HEK293 (cell line): Measurements from ENCODE around the gene SLC3A2.

ENCODE experiments used
- CTCF ChIA-PET: fragments of 350-600 bp; formaldehyde crosslinking; extraction: SDS; loops from one replicate; lab custom pipeline; 2021; ENCODE audit warnings: antibody characterized with exemption; lab: Yijun Ruan, JAX
- POLR2A ChIA-PET: fragments of 300-600 bp; formaldehyde crosslinking; extraction: SDS; loops from one replicate; lab custom pipeline; 2020; ENCODE audit warnings: antibody characterized with exemption, inconsistent platforms; lab: Yijun Ruan, JAX
- H3K27ac ChIP-seq: fragments of 200-500 bp; sonication (Bioruptor generic); 2 replicates; pipeline ENCODE4 v1.5.1; 2014; ENCODE audit warnings: low read depth, low read length, control low read depth, inconsistent platforms; ENCODE audit errors: extremely low read depth
- H3K36me3 ChIP-seq, 2 experiments: fragments of 200-500 bp in 1 of 2; sonication (Bioruptor generic) in 1 of 2; 1 replicate in 1 of 2; 2 replicates in 1 of 2; pipeline ENCODE4 v1.5.1; 2014 to 2017; ENCODE audit warnings: inconsistent platforms in 2 of 2, low read length in 2 of 2; ENCODE audit not compliant: control insufficient read depth in 2 of 2, insufficient read depth in 1 of 2
- H3K4me1 ChIP-seq: fragments of 200-500 bp; sonication (Bioruptor generic); 2 replicates; pipeline ENCODE4 v1.5.1; 2014; ENCODE audit warnings: mild to moderate bottlenecking, low read length, inconsistent platforms; ENCODE audit not compliant: control insufficient read depth, insufficient read depth
- H3K4me3 ChIP-seq: 2 replicates; pipeline ENCODE4 v1.5.1; 2011; ENCODE audit warnings: low read depth, mild to moderate bottlenecking, control low read depth, low read length, moderate library complexity
- H3K9me3 ChIP-seq: fragments of 200-500 bp; sonication (Bioruptor generic); 2 replicates; pipeline ENCODE4 v1.5.1; 2014; ENCODE audit warnings: low read depth, low read length, inconsistent platforms; ENCODE audit not compliant: control insufficient read depth, insufficient read depth
- EGR2 ChIP-seq: fragments of 450-650 bp; formaldehyde crosslinking; IDR thresholded peaks from 2 replicates; pipeline ENCODE4 v1.5.1; 2016; ENCODE audit warnings: low read depth, missing biosample characterization, missing genetic modification characterization
- GLI2 ChIP-seq: fragments of 450-650 bp; formaldehyde crosslinking; IDR thresholded peaks from 2 replicates; pipeline ENCODE4; 2017; ENCODE audit warnings: missing biosample characterization, missing genetic modification characterization, low read depth, borderline replicate concordance
- HOXC10 ChIP-seq: sonication (generic); formaldehyde crosslinking; IDR thresholded peaks from 2 replicates; pipeline ENCODE4 v1.8.1; 2023; ENCODE audit warnings: mild to moderate bottlenecking, missing genetic modification reagents
- SCRT1 ChIP-seq: fragments of 450-650 bp; formaldehyde crosslinking; IDR thresholded peaks from 2 replicates; pipeline ENCODE4 v1.5.1; 2016; ENCODE audit warnings: missing biosample characterization, missing genetic modification characterization, borderline replicate concordance
- ZBTB17 ChIP-seq: fragments of 450-650 bp; formaldehyde crosslinking; IDR thresholded peaks from 2 replicates; pipeline ENCODE4 v1.5.1; 2016; ENCODE audit warnings: missing biosample characterization, missing genetic modification characterization
- ZBTB20 ChIP-seq: fragments of 450-650 bp; formaldehyde crosslinking; IDR thresholded peaks from 2 replicates; pipeline ENCODE4 v1.5.1; 2016; ENCODE audit warnings: missing biosample characterization, missing genetic modification characterization
- ZFHX2 ChIP-seq: fragments of 450-650 bp; formaldehyde crosslinking; conservative IDR thresholded peaks from 2 replicates; pipeline ENCODE4 v1.5.1; 2016; ENCODE audit warnings: missing biosample characterization, missing genetic modification characterization
- ZNF10 ChIP-seq: fragments of 450-650 bp; formaldehyde crosslinking; IDR thresholded peaks from 2 replicates; pipeline ENCODE4 v1.5.1; 2017; ENCODE audit warnings: missing biosample characterization, missing genetic modification characterization
- ZNF112 ChIP-seq: fragments of 450-650 bp; formaldehyde crosslinking; IDR thresholded peaks from 2 replicates; pipeline ENCODE4 v1.5.0; 2017; ENCODE audit warnings: missing biosample characterization, missing genetic modification characterization
- ZNF133 ChIP-seq: fragments of 450-650 bp; formaldehyde crosslinking; IDR thresholded peaks from 2 replicates; pipeline ENCODE4 v1.5.1; 2016; ENCODE audit warnings: missing biosample characterization, missing genetic modification characterization
- ZNF266 ChIP-seq: fragments of 450-650 bp; formaldehyde crosslinking; IDR thresholded peaks from 2 replicates; pipeline ENCODE4 v1.5.1; 2016; ENCODE audit warnings: missing biosample characterization, missing genetic modification characterization, low read depth
- ZNF426 ChIP-seq: fragments of 450-650 bp; formaldehyde crosslinking; IDR thresholded peaks from 2 replicates; pipeline ENCODE4 v1.5.1; 2017; ENCODE audit warnings: missing biosample characterization, missing genetic modification characterization, mild to moderate bottlenecking, inconsistent platforms, moderate library complexity
- ZNF626 ChIP-seq: fragments of 450-650 bp; sonication (Bioruptor Pico); formaldehyde crosslinking; IDR thresholded peaks from 2 replicates; pipeline ENCODE4 v1.5.1; 2018; ENCODE audit warnings: missing biosample characterization, missing genetic modification characterization, inconsistent platforms
- ZNF830 ChIP-seq: fragments of 450-650 bp; IDR thresholded peaks from 2 replicates; pipeline ENCODE4 v1.5.0; 2018; ENCODE audit warnings: missing biosample characterization, missing genetic modification characterization, low read depth, mild to moderate bottlenecking, moderate library complexity
- ZXDB ChIP-seq: fragments of 450-650 bp; formaldehyde crosslinking; IDR thresholded peaks from 2 replicates; pipeline ENCODE4 v1.5.1; 2016; ENCODE audit warnings: missing biosample characterization, missing genetic modification characterization
- TF ChIP-seq, protein P1 (sequence below): fragments of 450-650 bp; formaldehyde crosslinking; IDR thresholded peaks from 2 replicates; pipeline ENCODE4 v1.5.1; 2016; ENCODE audit warnings: missing biosample characterization, missing genetic modification characterization
- TF ChIP-seq, protein P2 (sequence below): fragments of 450-650 bp; formaldehyde crosslinking; IDR thresholded peaks from 2 replicates; pipeline ENCODE4 v1.5.1; 2017; ENCODE audit warnings: missing biosample characterization, missing genetic modification characterization
- TF ChIP-seq, protein P3 (sequence below): fragments of 450-650 bp; IDR thresholded peaks from 2 replicates; pipeline ENCODE4 v1.5.1; 2018; ENCODE audit warnings: missing biosample characterization, missing genetic modification characterization
- TF ChIP-seq, protein P4 (sequence below): fragments of 450-650 bp; formaldehyde crosslinking; IDR thresholded peaks from 2 replicates; pipeline ENCODE4 v1.5.1; 2016; ENCODE audit warnings: missing biosample characterization, missing genetic modification characterization, low read depth
- TF ChIP-seq, protein P5 (sequence below): fragments of 450-650 bp; formaldehyde crosslinking; IDR thresholded peaks from 2 replicates; pipeline ENCODE4 v1.5.1; 2016; ENCODE audit warnings: missing biosample characterization, missing genetic modification characterization
- TF ChIP-seq, protein P6 (sequence below): fragments of 450-650 bp; formaldehyde crosslinking; IDR thresholded peaks from 2 replicates; pipeline ENCODE4 v1.5.1; 2016; ENCODE audit warnings: missing biosample characterization, missing genetic modification characterization

The SLC3A2 gene

DNA sequence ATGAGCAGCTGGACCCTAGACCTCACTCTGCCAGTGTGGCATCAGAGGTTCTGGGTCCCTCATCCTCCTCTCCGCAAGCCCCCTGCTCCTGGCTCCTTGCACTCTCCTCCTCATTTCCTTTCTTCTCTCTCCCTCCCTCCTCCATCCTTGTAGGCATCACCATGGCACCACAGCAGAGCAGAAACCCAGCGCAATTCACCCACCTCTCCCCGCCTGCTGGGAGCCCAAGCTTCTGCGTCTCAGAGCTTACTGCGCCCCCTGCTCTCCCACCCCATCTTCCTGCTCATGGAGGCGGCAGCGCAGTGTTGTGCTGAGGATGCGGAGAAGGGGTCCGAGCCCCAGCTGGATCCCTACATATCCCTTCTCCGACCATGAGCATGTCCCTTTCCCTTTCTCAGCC is 38.8 kb downstream of the SLC3A2 start:
- TF ChIP-seq, protein P1, sequence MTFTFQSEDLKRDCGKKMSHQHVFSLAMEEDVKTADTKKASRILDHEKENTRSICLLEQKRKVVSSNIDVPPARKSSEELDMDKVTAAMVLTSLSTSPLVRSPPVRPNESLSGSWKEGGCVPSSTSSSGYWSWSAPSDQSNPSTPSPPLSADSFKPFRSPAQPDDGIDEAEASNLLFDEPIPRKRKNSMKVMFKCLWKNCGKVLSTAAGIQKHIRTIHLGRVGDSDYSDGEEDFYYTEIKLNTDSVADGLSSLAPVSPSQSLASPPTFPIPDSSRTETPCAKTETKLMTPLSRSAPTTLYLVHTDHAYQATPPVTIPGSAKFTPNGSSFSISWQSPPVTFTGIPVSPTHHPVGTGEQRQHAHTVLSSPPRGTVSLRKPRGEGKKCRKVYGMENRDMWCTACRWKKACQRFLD (tag by site-specific recombination) = no peak
- TF ChIP-seq ZBTB20 (no peak), ZNF426 (tag by site-specific recombination) (no peak), ZBTB17 (tag by site-specific recombination) (no peak), GLI2 (tag by site-specific recombination) (no peak)
- TF ChIP-seq, protein P2, sequence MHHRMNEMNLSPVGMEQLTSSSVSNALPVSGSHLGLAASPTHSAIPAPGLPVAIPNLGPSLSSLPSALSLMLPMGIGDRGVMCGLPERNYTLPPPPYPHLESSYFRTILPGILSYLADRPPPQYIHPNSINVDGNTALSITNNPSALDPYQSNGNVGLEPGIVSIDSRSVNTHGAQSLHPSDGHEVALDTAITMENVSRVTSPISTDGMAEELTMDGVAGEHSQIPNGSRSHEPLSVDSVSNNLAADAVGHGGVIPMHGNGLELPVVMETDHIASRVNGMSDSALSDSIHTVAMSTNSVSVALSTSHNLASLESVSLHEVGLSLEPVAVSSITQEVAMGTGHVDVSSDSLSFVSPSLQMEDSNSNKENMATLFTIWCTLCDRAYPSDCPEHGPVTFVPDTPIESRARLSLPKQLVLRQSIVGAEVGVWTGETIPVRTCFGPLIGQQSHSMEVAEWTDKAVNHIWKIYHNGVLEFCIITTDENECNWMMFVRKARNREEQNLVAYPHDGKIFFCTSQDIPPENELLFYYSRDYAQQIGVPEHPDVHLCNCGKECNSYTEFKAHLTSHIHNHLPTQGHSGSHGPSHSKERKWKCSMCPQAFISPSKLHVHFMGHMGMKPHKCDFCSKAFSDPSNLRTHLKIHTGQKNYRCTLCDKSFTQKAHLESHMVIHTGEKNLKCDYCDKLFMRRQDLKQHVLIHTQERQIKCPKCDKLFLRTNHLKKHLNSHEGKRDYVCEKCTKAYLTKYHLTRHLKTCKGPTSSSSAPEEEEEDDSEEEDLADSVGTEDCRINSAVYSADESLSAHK = no peak
- TF ChIP-seq, all 188 proteins: peak for 0
- Histone ChIP-seq H3K9me3 (no peaks in the 10 kb centered on the region), H3K4me3 (no peak overlapping the region), H3K27ac (no peak overlapping the region), H3K4me1 (peaks cover 4% of the 10 kb centered on the region; the same call in 1 of the 2 replicates), H3K36me3 (no peaks in the 10 kb centered on the region)
- CTCF ChIA-PET = interaction anchor here (0.9 to 4.1 kb wide), 6 partner anchors 9 to 103 kb away, joined by 3 to 33 read pairs (median 4); no protein-coding TSS in a partner anchor
- POLR2A ChIA-PET = interaction anchor here (1.2 kb wide), 1 partner anchor 78 kb away, joined by 3 read pairs; no protein-coding TSS in a partner anchor

DNA sequence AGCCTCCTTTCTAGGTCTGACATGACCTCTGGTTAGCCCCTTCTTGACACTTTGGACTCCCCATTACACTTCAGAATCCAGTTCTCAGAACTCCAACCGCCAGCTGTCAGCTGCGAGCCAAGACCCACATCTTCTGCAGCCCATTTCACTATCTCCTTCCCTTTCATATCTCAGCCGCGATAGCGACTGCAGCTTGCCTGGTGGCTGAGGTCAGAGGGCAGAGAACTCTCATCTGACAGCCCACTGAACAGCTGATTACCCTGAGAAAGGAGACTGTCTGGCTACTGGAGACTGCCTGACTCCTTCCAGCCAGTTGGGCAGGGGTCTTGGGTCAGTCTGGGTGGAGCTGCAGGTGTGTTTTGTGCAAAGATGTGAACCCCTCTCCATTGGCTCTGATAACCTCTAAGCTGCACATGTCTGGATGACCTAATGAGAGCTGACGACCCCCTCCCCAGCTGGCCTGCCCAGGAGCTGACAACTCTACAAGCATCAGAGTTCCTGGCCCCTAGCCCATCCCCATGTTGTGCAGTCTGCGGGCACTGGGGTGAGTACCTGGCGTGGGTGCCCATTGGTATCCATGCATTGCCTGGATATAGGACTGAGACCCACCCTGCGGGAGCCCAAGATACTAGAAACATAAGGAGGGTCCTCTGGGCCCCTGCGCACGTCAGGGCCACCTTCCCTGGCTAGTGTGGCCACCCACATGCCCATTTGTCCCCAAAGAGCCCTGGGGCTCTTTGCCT is 39.4 kb downstream of the SLC3A2 start:
- H3K9me3 ChIP-seq = no peaks in the 10 kb centered on the region
- no peaks in the 10 kb centered on the region for H3K36me3 ChIP-seq
- ChIA-PET POLR2A (interaction anchor here (1.2 kb wide), 1 partner anchor 79 kb away, joined by 3 read pairs; no protein-coding TSS in a partner anchor), CTCF (interaction anchor here (0.9 to 4.1 kb wide), 7 partner anchors 8 to 102 kb away, joined by 3 to 33 read pairs (median 3); no protein-coding TSS in a partner anchor)
- no peak overlapping the region for H3K27ac ChIP-seq
- no peak overlapping the region for H3K4me3 ChIP-seq
- H3K4me1 ChIP-seq = peaks cover 4% of the 10 kb centered on the region; the same call in 1 of the 2 replicates
- TF ChIP-seq ZNF626 (tag by site-specific recombination) (no peak), ZNF266 (tag by site-specific recombination) (no peak), ZNF10 (tag by site-specific recombination) (no peak), EGR2 (tag by site-specific recombination) (no peak), ZNF112 (tag by site-specific recombination) (no peak), ZXDB (tag by site-specific recombination) (no peak), ZNF133 (tag by site-specific recombination) (no peak), SCRT1 (tag by site-specific recombination) (no peak), ZNF830 (tag by site-specific recombination) (no peak), HOXC10 (CRISPR knock-in tag) (no peak), ZFHX2 (tag by site-specific recombination) (no peak)
- TF ChIP-seq, protein P3, sequence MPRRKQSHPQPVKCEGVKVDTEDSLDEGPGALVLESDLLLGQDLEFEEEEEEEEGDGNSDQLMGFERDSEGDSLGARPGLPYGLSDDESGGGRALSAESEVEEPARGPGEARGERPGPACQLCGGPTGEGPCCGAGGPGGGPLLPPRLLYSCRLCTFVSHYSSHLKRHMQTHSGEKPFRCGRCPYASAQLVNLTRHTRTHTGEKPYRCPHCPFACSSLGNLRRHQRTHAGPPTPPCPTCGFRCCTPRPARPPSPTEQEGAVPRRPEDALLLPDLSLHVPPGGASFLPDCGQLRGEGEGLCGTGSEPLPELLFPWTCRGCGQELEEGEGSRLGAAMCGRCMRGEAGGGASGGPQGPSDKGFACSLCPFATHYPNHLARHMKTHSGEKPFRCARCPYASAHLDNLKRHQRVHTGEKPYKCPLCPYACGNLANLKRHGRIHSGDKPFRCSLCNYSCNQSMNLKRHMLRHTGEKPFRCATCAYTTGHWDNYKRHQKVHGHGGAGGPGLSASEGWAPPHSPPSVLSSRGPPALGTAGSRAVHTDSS = no peak
- TF ChIP-seq, protein P4, sequence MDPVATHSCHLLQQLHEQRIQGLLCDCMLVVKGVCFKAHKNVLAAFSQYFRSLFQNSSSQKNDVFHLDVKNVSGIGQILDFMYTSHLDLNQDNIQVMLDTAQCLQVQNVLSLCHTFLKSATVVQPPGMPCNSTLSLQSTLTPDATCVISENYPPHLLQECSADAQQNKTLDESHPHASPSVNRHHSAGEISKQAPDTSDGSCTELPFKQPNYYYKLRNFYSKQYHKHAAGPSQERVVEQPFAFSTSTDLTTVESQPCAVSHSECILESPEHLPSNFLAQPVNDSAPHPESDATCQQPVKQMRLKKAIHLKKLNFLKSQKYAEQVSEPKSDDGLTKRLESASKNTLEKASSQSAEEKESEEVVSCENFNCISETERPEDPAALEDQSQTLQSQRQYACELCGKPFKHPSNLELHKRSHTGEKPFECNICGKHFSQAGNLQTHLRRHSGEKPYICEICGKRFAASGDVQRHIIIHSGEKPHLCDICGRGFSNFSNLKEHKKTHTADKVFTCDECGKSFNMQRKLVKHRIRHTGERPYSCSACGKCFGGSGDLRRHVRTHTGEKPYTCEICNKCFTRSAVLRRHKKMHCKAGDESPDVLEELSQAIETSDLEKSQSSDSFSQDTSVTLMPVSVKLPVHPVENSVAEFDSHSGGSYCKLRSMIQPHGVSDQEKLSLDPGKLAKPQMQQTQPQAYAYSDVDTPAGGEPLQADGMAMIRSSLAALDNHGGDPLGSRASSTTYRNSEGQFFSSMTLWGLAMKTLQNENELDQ (tag by site-specific recombination) = no peak
- TF ChIP-seq, protein P5, sequence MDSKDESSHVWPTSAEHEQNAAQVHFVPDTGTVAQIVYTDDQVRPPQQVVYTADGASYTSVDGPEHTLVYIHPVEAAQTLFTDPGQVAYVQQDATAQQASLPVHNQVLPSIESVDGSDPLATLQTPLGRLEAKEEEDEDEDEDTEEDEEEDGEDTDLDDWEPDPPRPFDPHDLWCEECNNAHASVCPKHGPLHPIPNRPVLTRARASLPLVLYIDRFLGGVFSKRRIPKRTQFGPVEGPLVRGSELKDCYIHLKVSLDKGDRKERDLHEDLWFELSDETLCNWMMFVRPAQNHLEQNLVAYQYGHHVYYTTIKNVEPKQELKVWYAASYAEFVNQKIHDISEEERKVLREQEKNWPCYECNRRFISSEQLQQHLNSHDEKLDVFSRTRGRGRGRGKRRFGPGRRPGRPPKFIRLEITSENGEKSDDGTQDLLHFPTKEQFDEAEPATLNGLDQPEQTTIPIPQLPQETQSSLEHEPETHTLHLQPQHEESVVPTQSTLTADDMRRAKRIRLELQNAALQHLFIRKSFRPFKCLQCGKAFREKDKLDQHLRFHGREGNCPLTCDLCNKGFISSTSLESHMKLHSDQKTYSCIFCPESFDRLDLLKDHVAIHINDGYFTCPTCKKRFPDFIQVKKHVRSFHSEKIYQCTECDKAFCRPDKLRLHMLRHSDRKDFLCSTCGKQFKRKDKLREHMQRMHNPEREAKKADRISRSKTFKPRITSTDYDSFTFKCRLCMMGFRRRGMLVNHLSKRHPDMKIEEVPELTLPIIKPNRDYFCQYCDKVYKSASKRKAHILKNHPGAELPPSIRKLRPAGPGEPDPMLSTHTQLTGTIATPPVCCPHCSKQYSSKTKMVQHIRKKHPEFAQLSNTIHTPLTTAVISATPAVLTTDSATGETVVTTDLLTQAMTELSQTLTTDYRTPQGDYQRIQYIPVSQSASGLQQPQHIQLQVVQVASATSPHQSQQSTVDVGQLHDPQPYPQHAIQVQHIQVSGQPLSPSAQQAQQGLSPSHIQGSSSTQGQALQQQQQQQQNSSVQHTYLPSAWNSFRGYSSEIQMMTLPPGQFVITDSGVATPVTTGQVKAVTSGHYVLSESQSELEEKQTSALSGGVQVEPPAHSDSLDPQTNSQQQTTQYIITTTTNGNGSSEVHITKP (tag by site-specific recombination) = no peak
- TF ChIP-seq, protein P6, sequence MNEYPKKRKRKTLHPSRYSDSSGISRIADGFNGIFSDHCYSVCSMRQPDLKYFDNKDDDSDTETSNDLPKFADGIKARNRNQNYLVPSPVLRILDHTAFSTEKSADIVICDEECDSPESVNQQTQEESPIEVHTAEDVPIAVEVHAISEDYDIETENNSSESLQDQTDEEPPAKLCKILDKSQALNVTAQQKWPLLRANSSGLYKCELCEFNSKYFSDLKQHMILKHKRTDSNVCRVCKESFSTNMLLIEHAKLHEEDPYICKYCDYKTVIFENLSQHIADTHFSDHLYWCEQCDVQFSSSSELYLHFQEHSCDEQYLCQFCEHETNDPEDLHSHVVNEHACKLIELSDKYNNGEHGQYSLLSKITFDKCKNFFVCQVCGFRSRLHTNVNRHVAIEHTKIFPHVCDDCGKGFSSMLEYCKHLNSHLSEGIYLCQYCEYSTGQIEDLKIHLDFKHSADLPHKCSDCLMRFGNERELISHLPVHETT (tag by site-specific recombination) = no peak
